PC-9 (cell line): Measurements from ENCODE around the gene SORT1.

Experiments
- CTCF ChIP-seq: fragments of 200-600 bp; sonication (generic); conservative IDR thresholded peaks from 2 replicates; pipeline ENCODE4 v1.6.1; 2017; ENCODE audit warnings: mixed run types, antibody characterized with exemption, mild to moderate bottlenecking, moderate library complexity
- EZH2 ChIP-seq: fragments of 200-600 bp; sonication (generic); IDR thresholded peaks from 2 replicates; pipeline ENCODE4 v1.8.0; 2017; ENCODE audit warnings: antibody characterized with exemption, low read depth

DNA sequence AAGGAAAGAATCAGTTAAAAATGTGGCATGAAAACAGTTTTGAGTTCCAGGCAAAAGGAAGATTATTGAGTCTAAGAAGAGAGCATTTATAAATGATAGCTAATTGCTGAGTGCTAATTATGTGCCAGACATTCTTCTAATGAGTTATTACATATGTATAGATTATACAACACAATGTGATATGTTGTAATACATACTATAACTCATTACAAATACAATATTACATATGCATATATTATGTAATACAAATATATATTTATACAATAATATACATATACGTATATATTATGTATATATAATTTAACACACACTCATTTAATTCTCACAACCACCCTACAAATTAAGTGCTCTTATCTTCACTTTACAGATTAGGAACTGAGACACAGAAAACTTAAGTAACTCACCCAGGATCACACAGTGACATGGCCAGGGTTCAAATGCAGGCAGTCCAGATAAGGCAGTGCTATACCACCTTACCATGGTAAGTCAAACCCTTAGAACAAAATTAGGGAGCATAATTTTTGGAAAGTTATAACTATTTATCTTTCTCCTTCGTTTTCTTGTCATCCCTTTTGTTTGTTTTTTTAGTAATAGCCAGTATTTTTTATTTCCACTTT is 4.0 kb downstream of the SORT1 start:
- TF ChIP-seq CTCF (no peak), EZH2 (no peak)
